HG02840 (cell line): Measurements from ENCODE around the gene PRICKLE4.

Source experiments
- ATAC-seq: cut with Tn5 transposase; IDR thresholded peaks from one replicate; pipeline ENCODE4 v1.9.1; 2021; ENCODE audit warnings: mild to moderate bottlenecking, moderate library complexity, moderate number of reproducible peaks; ENCODE audit not compliant: unreplicated experiment, low FRiP score

The PRICKLE4 gene

GRCh38 chr6:41769376-41769775 is 11.2 kb upstream of the PRICKLE4 start:
- ATAC-seq = no peak

GRCh38 chr6:41770381-41771057 is 10.1 kb upstream of the PRICKLE4 start:
- no peak for ATAC-seq

DNA sequence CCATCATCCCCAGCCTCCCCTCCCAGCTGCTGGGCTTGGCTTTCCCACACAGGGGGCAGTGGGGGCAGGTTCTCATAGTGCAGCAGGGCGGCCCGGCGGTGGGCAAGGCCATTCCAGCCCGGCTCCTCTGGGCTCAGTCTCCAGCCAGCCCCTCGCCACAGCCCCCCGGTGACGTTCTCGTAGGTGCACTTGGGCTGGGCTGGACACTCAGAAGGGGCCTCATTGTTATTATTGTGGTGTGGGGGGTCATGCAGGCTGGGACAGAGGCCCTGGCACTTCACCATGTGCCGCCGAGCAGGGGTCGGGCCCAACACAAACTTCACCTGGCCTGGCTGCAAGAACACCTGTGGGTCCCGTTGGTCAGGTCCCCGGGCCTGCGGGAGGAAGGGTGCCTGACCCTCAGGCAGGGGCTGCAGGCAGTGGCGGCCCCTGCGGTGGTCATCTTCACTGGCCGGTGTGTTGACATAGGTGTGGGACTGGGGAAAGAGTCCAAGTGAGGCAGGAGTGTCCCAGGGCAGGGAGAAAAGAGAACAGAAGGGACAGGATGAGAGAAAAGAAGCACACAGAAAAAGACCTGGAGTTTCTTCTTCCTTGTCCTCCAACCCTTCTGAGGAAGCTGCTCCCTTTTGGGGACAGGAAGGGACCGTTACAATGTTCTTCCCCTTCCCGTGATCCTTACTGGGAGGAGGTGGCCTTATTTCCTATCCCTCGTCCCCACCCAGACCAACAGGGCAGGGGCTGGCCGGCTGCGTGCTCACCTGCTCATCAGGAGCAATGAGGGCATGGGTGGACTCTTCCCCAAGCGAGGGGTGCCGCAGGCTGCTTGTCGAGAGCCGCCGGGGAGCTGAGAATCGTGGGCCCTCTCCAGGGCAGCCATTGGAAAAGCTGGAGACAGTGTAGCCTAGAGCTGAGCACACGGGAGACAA is 9.3 kb upstream of the PRICKLE4 start:
- no peak for ATAC-seq

DNA sequence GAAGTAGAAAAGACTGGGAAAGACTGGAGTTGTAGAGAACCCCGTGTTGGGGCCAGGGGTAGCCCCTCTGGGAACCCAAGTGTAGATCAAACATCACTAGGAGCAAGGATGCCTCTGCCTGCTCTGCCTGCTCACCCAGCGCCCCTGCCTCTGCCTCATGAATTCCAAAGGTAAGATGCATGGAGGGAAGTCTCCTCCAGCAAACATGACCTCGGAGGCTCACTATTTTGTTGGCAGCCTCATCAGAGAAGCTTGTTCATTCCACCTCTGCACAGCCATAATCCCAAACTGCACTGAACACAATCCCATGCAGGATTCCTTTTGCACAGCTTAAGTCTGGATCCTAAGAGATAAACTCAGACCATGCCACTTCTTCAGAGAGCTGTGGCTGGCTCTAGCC is 5.7 kb upstream of the PRICKLE4 start:
- ATAC-seq = no peak

GRCh38 chr6:41775293-41775882 is 5.2 kb upstream of the PRICKLE4 start:
- no peak for ATAC-seq

DNA sequence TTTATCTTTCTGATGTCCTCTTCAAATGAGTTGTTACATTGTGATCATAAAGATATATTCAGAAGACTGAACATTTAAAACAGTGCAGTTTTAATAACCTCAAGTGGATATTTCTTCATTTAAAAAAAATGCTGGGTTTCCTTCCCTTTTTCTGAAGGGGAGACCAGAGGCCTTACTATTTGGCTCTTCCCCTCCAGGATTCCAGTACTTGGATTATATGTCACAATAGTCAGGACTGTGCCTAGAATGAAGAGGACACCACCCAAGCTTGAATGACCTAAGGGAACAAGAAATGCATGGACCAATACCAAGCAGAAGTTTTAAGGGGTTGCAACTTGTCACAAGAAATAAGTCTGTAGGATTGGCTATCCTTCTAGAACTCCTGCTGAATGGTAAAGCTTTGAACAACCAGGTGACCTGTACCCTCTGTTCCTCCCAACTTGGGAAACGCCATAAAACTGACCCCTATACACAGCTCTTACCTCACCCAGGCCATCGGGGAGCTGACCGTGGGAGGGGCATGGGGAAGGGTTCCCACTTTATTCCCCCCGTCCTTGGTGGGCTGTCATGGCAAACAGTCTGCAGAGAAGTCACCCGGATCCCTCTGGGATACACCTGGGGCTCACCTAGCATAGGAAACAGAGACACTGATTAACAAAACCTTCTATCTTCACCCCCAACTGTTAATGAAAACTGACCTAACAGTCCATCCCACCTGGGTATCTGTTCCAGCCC is 2.9 kb upstream of the PRICKLE4 start:
- ATAC-seq = no peak

DNA sequence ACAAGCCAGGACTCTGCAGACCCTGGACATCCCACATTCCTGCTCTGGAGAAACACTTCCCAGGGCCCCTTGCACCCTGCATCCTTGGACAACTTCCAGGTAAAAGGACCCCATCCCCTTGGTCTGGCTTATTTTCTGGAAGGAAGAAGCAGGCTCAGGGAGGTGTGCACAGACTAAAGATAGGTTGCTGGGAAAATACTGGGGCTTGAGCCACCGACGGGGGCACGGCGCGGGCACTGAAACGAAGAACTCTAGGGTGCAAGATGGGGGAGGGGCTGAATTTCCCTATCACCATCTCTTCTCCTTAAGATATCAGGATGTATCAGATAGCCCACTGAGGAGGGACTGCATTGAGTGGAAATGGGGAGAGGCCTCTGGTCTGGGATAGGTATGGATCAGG is 1.7 kb upstream of the PRICKLE4 start:
- ATAC-seq = no peak

DNA sequence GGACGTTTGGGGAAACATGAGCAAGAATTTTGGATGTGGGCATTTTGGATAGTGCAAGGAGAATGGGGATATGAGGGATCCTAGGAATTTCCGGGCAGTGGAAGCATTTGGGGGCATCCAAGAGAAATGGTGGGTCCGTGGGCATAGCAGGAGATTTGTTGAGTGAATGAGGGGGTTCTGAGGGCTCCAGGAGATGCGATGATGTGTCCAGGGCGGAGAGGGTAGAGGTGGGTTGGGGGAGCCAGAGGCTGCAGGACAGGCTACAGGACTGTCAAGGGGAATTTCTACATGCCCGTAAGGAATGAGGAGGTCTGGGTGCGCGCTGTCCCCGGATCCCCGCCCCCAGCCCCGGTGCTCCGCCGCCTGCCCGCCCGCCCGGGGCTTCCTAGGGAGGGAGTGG is 1.2 kb upstream of the PRICKLE4 start:
- peak; percentile 20 for ATAC-seq

- peak; percentile 89 for ATAC-seq
Measured at GRCh38 chr6:41779788-41780550, 613 bp upstream of the PRICKLE4 start, which contains the start of gene FRS3. Gene FRS3 (minus strand): TSS chr6:41779900. CDS start chr6:41776987, 2,913 bp downstream.

DNA sequence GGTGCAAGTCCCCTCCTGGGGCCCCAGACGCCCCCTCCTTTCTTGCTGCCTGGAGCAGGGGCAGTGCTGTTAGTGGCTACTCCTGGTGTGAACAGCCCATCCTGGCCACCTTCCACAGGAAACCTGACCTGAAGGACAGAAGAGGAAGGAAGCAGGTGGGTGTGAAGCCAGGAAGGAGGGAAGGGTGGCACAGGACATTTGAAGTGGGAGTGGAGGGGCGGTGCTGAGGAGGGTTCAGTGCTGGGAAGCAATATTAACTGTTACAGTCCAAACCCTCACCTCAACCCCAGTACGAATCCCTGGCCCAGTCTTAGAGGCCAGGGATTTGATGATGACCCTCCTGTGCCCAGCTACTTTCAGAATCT is 766 bp downstream of the PRICKLE4 start:
- ATAC-seq = no peak

DNA sequence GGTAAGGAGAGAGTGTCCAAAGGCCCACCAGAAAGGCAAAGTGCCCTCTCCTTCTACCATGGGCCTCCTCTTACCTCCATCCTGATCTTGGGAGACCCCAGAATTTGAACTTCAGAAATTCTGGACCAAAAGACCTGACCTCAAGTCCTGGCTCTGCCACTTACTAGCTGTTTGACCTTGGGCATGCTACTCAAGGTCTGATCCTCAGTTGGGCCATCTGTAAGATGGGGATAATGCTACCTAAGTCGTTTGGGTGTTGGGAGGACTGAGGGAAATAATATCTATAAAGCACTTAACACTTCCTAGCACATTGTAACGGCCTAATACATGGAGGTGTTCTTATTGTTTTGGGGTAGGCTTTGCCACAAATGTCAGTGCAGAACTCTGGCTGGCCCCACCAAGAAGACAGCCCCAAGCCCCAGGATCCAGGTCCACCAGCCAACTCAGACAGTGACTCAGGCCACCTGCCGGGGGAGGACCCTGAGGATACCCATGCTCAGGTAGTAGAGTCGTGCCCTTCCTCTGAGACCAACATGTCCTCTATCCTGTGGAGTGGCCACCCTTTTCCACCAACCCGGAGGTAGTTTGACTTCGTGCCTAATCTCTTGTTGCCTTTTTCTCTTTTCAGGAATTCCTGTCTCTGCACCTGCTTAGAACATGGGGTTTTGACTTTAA is 2.7 kb downstream of the PRICKLE4 start:
- no peak for ATAC-seq

GRCh38 chr6:41784581-41785171 is 4.1 kb downstream of the PRICKLE4 start:
- no peak for ATAC-seq

GRCh38 chr6:41785254-41785653 is 4.7 kb downstream of the PRICKLE4 start:
- ATAC-seq = no peak

DNA sequence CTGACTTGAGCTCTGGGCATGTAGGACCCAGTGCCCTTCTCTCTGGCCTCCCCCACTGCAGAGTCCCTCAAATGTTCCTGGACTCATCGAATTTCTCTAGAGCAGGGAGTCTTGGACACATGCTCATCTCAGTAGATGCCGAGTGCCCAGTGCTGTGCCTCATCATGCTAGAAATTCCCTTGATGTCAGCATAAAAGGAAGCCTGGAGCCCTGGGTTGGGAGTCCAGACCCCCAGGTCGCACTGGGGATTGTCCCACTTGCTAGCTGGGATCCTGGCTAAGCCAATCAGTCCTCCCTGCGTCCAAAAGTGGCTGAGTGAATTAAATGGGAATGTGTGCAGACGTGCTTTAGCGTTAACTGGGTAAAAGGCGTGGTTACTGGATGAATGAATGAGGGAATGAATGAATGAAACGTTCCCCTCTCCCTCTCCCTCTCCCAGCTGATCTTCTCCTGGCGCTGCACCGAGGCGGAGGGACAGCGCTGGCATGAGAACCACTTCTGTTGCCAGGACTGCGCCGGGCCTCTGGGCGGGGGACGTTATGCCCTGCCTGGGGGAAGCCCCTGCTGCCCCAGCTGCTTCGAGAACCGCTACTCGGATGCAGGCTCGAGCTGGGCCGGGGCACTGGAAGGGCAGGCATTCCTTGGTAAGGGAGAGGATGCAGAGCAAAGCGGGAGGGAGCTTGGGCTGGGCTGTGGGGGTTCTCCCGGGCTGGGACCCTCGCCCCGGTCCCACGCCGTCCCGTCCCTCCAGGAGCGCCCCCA is 5.3 kb downstream of the PRICKLE4 start:
- no peak for ATAC-seq

GRCh38 chr6:41786451-41787218 is 6.1 kb downstream of the PRICKLE4 start:
- ATAC-seq = peak; percentile 52

GRCh38 chr6:41787219-41787917 is 6.8 kb downstream of the PRICKLE4 start, which contains the start of gene TOMM6:
Gene TOMM6 (plus strand): TSS chr6:41787694. CDS start chr6:41787698, 4 bp downstream.
- ATAC-seq = peak; percentile 82

- no peak for ATAC-seq
Measured at GRCh38 chr6:41789390-41789724, 8.8 kb downstream of the PRICKLE4 start.
